Uterus (tissue), 2 donors: ENCODE data around the gene PRDM15.

Experiments used
- CTCF ChIP-seq, 4 experiments: fragments of 200-600 bp in 2 of 4; fragments of 450-650 bp in 2 of 4; sonication (generic) in 2 of 4; IDR thresholded peaks; one replicate each; pipeline ENCODE4 v1.5.1; 2016 to 2019; ENCODE audit warnings: antibody characterized with exemption in 4 of 4, mild to moderate bottlenecking in 2 of 4, moderate library complexity in 1 of 4
- POLR2A ChIP-seq, 2 donors: fragments of 450-650 bp; IDR thresholded peaks; one replicate each; pipeline ENCODE4 v1.6.1; 2016; ENCODE audit warnings: antibody characterized with exemption in 2 of 2, mild to moderate bottlenecking in 1 of 2, moderate library complexity in 1 of 2

GRCh38 chr21:41851090-41851790 lies 27.9 kb downstream of the PRDM15 start:
- no peak for TF ChIP-seq POLR2A (IDR thresholded peaks at IDR 0.05)
- TF ChIP-seq CTCF (IDR thresholded peaks at IDR 0.05) = no peak
